Mononuclear cell (primary cell): ENCODE data around the gene SCN10A. TPM values are rescaled to one million over a fixed set of nuclear protein-coding genes. Genes with fewer than 3 reads are reported as not detected.

Experiments
- H3K27me3 ChIP-seq: 2 replicates; pipeline ENCODE4 v1.6.0; 2011; ENCODE audit warnings: low read length, control low read depth; ENCODE audit not compliant: insufficient read depth
- H3K4me1 ChIP-seq: 2 replicates; pipeline ENCODE4 v1.5.1; 2011; ENCODE audit warnings: mild to moderate bottlenecking, low read length, control low read depth; ENCODE audit not compliant: insufficient read depth
- H3K4me3 ChIP-seq: 2 replicates; pipeline ENCODE4 v1.5.1; 2011; ENCODE audit warnings: mild to moderate bottlenecking, low read length, moderate library complexity
- H3K9me3 ChIP-seq: 2 replicates; pipeline ENCODE4 v1.5.1; 2011; ENCODE audit warnings: low read depth, mild to moderate bottlenecking, control low read depth, low read length
- total RNA-seq: library from RNA; depleted of rRNA; stranded (reverse); fragments of >200 nt; gene quantifications from one replicate; pipeline ENCODE4 v1.2.3, GENCODE V29; 2012

Gene SCN10A
- total RNA-seq, 1 donor = not detected

GRCh38 chr3:38742550-38742949 lies 73.5 kb downstream of the SCN10A start:
- Histone ChIP-seq H3K27me3 (peaks cover 4% of the 10 kb centered on the region), H3K9me3 (no peaks in the 10 kb centered on the region), H3K4me1 (no peaks in the 10 kb centered on the region), H3K4me3 (no peak overlapping the region)

- H3K4me1 ChIP-seq = no peaks in the 10 kb centered on the region
- no peaks in the 10 kb centered on the region for H3K27me3 ChIP-seq
- H3K4me3 ChIP-seq = no peak overlapping the region
- no peaks in the 10 kb centered on the region for H3K9me3 ChIP-seq
These were observed 75.5 kb downstream of the SCN10A start for GRCh38 chr3:38740537-38740936.

GRCh38 chr3:38739931-38740330 lies 76.1 kb downstream of the SCN10A start:
- Histone ChIP-seq H3K4me3 (no peak overlapping the region), H3K4me1 (no peaks in the 10 kb centered on the region), H3K27me3 (no peaks in the 10 kb centered on the region), H3K9me3 (no peaks in the 10 kb centered on the region)

- Histone ChIP-seq H3K9me3 (no peaks in the 10 kb centered on the region), H3K4me1 (no peaks in the 10 kb centered on the region)
These were observed 76.7 kb downstream of the SCN10A start for GRCh38 chr3:38739396-38739689.

GRCh38 chr3:38738630-38739395 lies 77.2 kb downstream of the SCN10A start:
- no peaks in the 10 kb centered on the region for H3K4me1 ChIP-seq
- H3K9me3 ChIP-seq = no peaks in the 10 kb centered on the region
- H3K27me3 ChIP-seq = no peaks in the 10 kb centered on the region
- no peak overlapping the region for H3K4me3 ChIP-seq

More at GRCh38 chr3:38739396-38739689, 76.7 kb downstream of the SCN10A start:
- H3K4me3 ChIP-seq = no peak overlapping the region
- H3K27me3 ChIP-seq = no peaks in the 10 kb centered on the region

- Histone ChIP-seq H3K27me3 (peaks cover 4% of the 10 kb centered on the region), H3K9me3 (no peaks in the 10 kb centered on the region), H3K4me1 (no peaks in the 10 kb centered on the region), H3K4me3 (no peak overlapping the region)
These were observed 84.5 kb downstream of the SCN10A start for GRCh38 chr3:38731522-38731921.

- H3K4me1 ChIP-seq = no peaks in the 10 kb centered on the region
- H3K27me3 ChIP-seq = peaks cover 4% of the 10 kb centered on the region
- H3K4me3 ChIP-seq = no peak overlapping the region
- no peaks in the 10 kb centered on the region for H3K9me3 ChIP-seq
These were observed 85.7 kb downstream of the SCN10A start for GRCh38 chr3:38730281-38730680.

GRCh38 chr3:38728008-38728407 lies 88.0 kb downstream of the SCN10A start:
- H3K4me1 ChIP-seq = no peaks in the 10 kb centered on the region
- peaks cover 4% of the 10 kb centered on the region for H3K27me3 ChIP-seq
- H3K4me3 ChIP-seq = no peak overlapping the region
- no peaks in the 10 kb centered on the region for H3K9me3 ChIP-seq

- no peaks in the 10 kb centered on the region for H3K4me1 ChIP-seq
- H3K4me3 ChIP-seq = no peak overlapping the region
- peaks cover 4% of the 10 kb centered on the region for H3K27me3 ChIP-seq
- no peaks in the 10 kb centered on the region for H3K9me3 ChIP-seq
These were observed 89.3 kb downstream of the SCN10A start for GRCh38 chr3:38726751-38727150.

- H3K4me1 ChIP-seq = no peaks in the 10 kb centered on the region
- peaks cover 4% of the 10 kb centered on the region for H3K27me3 ChIP-seq
- H3K9me3 ChIP-seq = no peaks in the 10 kb centered on the region
- no peak overlapping the region for H3K4me3 ChIP-seq
These were observed 90.1 kb downstream of the SCN10A start for GRCh38 chr3:38725726-38726419.

- Histone ChIP-seq H3K4me3 (no peak overlapping the region), H3K27me3 (no peaks in the 10 kb centered on the region), H3K4me1 (no peaks in the 10 kb centered on the region), H3K9me3 (no peaks in the 10 kb centered on the region)
These were observed 91.7 kb downstream of the SCN10A start for GRCh38 chr3:38724392-38724736.

GRCh38 chr3:38723569-38724391 lies 92.2 kb downstream of the SCN10A start:
- Histone ChIP-seq H3K4me1 (no peaks in the 10 kb centered on the region), H3K27me3 (no peaks in the 10 kb centered on the region), H3K4me3 (no peak overlapping the region), H3K9me3 (no peaks in the 10 kb centered on the region)

- Histone ChIP-seq H3K4me3 (no peak overlapping the region), H3K9me3 (no peaks in the 10 kb centered on the region), H3K27me3 (no peaks in the 10 kb centered on the region), H3K4me1 (no peaks in the 10 kb centered on the region)
These were observed 93.0 kb downstream of the SCN10A start for GRCh38 chr3:38722781-38723568.

GRCh38 chr3:38721207-38721772 lies 94.7 kb downstream of the SCN10A start:
- H3K27me3 ChIP-seq = no peaks in the 10 kb centered on the region
- H3K9me3 ChIP-seq = no peaks in the 10 kb centered on the region
- no peaks in the 10 kb centered on the region for H3K4me1 ChIP-seq
- H3K4me3 ChIP-seq = no peak overlapping the region
